OCI-LY7 (cell line): ENCODE measurements around the gene KIRREL3. TPM values are rescaled to one million over a fixed set of nuclear protein-coding genes. Genes with fewer than 3 reads are reported as not detected.

Experiments used
- BruUV-seq: library from RNA; stranded (reverse); fragments of 400-500 nt; replicated peaks from 2 replicates; lab custom pipeline; 2021; lab: Mats Ljungman, UMichigan
- CTCF ChIA-PET: fragments of 300-600 bp; sonication (Branson Sonifier 250); formaldehyde crosslinking; loops from one replicate; lab custom pipeline; 2022; ENCODE audit warnings: antibody characterized with exemption; ENCODE audit not compliant: unreplicated experiment; lab: Charles Lee
- POLR2A ChIA-PET: fragments of 300-600 bp; sonication (Branson Sonifier 250); formaldehyde crosslinking; loops from one replicate; lab custom pipeline; 2022; ENCODE audit warnings: antibody characterized with exemption; lab: Charles Lee
- DNase-seq: peaks from one replicate; pipeline ENCODE4 v3.0.0-alpha.2; 2015; ENCODE audit warnings: low spot score
- H2AFZ ChIP-seq: fragments of 200-600 bp; sonication (generic), shearing (Covaris generic); 2 replicates; pipeline ENCODE4 v1.6.1; 2014; ENCODE audit warnings: mild to moderate bottlenecking, antibody characterized with exemption, low read length, moderate library complexity
- H3K27ac ChIP-seq: fragments of 200-600 bp; sonication (generic); 2 replicates; pipeline ENCODE4 v1.5.1; 2014; ENCODE audit warnings: mixed run types, low read depth, mild to moderate bottlenecking, moderate library complexity, low read length, inconsistent platforms; ENCODE audit not compliant: poor library complexity, severe bottlenecking
- H3K36me3 ChIP-seq: fragments of 200-600 bp; sonication (generic); 2 replicates; pipeline ENCODE4 v1.6.1; 2014; ENCODE audit warnings: mild to moderate bottlenecking, antibody characterized with exemption, low read length, moderate library complexity, mixed read lengths; ENCODE audit not compliant: insufficient read depth
- H3K4me1 ChIP-seq: fragments of 200-600 bp; sonication (generic); 2 replicates; pipeline ENCODE4 v1.5.1; 2014; ENCODE audit warnings: mild to moderate bottlenecking, low read length; ENCODE audit not compliant: insufficient read depth, poor library complexity, severe bottlenecking
- H3K4me2 ChIP-seq: fragments of 200-600 bp; sonication (generic); 2 replicates; pipeline ENCODE4 v1.6.1; 2014; ENCODE audit warnings: mild to moderate bottlenecking, low read length
- H3K4me3 ChIP-seq: fragments of 200-600 bp; sonication (generic); 2 replicates; pipeline ENCODE4 v1.5.1; 2014; ENCODE audit warnings: mild to moderate bottlenecking, low read depth, low read length; ENCODE audit not compliant: poor library complexity, severe bottlenecking
- H3K79me2 ChIP-seq: fragments of 200-600 bp; sonication (generic); 2 replicates; pipeline ENCODE4 v1.6.1; 2016; ENCODE audit warnings: low read depth, mild to moderate bottlenecking, low read length, moderate library complexity, mixed read lengths; ENCODE audit not compliant: insufficient read depth
- H3K9me2 ChIP-seq: fragments of 200-600 bp; sonication (generic); 2 replicates; pipeline ENCODE4 v1.6.1; 2016; ENCODE audit warnings: mild to moderate bottlenecking, low read length, mixed read lengths; ENCODE audit not compliant: insufficient read depth
- H3K9me3 ChIP-seq: fragments of 200-600 bp; sonication (generic); 2 replicates; pipeline ENCODE4 v1.6.1; 2014; ENCODE audit warnings: mild to moderate bottlenecking, mixed run types, low read length, mixed read lengths
- H4K20me1 ChIP-seq: fragments of 200-600 bp; sonication (generic); 2 replicates; pipeline ENCODE4 v1.6.1; 2014; ENCODE audit warnings: mild to moderate bottlenecking, antibody characterized with exemption, low read length, moderate library complexity, mixed read lengths; ENCODE audit not compliant: insufficient read depth
- CTCF ChIP-seq: fragments of 200-600 bp; sonication (generic); conservative IDR thresholded peaks from 2 replicates; pipeline ENCODE4 v1.5.1; 2014; ENCODE audit warnings: mild to moderate bottlenecking, antibody characterized with exemption, low read length, moderate library complexity, mixed read lengths
- EZH2phosphoT487 ChIP-seq: fragments of 200-600 bp; sonication (generic); IDR thresholded peaks from 2 replicates; pipeline ENCODE4 v1.6.1; 2018; ENCODE audit warnings: low read depth, borderline replicate concordance, mild to moderate bottlenecking, mixed run types, antibody characterized with exemption, low read length, moderate library complexity, mixed read lengths
- intact Hi-C: fragments of 100-400 bp; cut with micrococcal nuclease; formaldehyde crosslinking; loops from one replicate; pipeline ENCODE4 v1.10.0; 2022; ENCODE audit not compliant: unreplicated experiment
- total RNA-seq, 2 experiments: library from RNA; depleted of rRNA in 1 of 2; stranded (reverse); fragments of >200 nt in 1 of 2; shearing (Covaris generic) in 1 of 2; gene quantifications; 2 replicates each; pipeline ENCODE4 v1.2.3, GENCODE V29; 2014 to 2022

Gene KIRREL3
- total RNA-seq, 2 experiments from 2014 or later: not detected

- Histone ChIP-seq H3K9me2 (no peaks in the 10 kb centered on the region), H4K20me1 (no peaks in the 10 kb centered on the region), H3K9me3 (no peaks in the 10 kb centered on the region), H2AFZ (no peak overlapping the region), H3K36me3 (no peaks in the 10 kb centered on the region), H3K79me2 (no peaks in the 10 kb centered on the region), H3K4me1 (no peaks in the 10 kb centered on the region), H3K4me3 (no peak overlapping the region), H3K27ac (no peak overlapping the region), H3K4me2 (no peak overlapping the region)
- CTCF ChIA-PET: no interaction called here
- TF ChIP-seq EZH2phosphoT487 (no peak), CTCF (peak; percentile 57)
- POLR2A ChIA-PET: no interaction called here
- intact Hi-C loops: loop anchor here (10.0 kb wide), 1 partner anchor 163 kb away; no protein-coding TSS in a partner anchor
- no TSS peak for BruUV-seq
- DNase-seq: peak; percentile 5
These were observed 393.2 kb downstream of the KIRREL3 start for GRCh38 chr11:126607374-126607773.

- Histone ChIP-seq H3K4me3 (no peak overlapping the region), H3K4me1 (no peaks in the 10 kb centered on the region), H4K20me1 (no peaks in the 10 kb centered on the region), H3K36me3 (no peaks in the 10 kb centered on the region), H2AFZ (no peak overlapping the region), H3K9me2 (no peaks in the 10 kb centered on the region), H3K79me2 (no peaks in the 10 kb centered on the region), H3K4me2 (no peak overlapping the region), H3K27ac (no peak overlapping the region), H3K9me3 (no peaks in the 10 kb centered on the region)
- DNase-seq: no peak
- intact Hi-C loops: loop anchor here (10.0 kb wide), 1 partner anchor 162 kb away; no protein-coding TSS in a partner anchor
- ChIA-PET CTCF (no interaction called here), POLR2A (interaction anchor here (1.4 kb wide), 1 partner anchor 12 kb away, joined by 4 read pairs; no protein-coding TSS in a partner anchor)
- no peak for TF ChIP-seq CTCF
- TF ChIP-seq EZH2phosphoT487: no peak
- BruUV-seq: no TSS peak
These were observed 394.1 kb downstream of the KIRREL3 start for GRCh38 chr11:126606484-126606883.

GRCh38 chr11:126604461-126604860 is 396.1 kb downstream of the KIRREL3 start:
- POLR2A ChIA-PET: no interaction called here
- intact Hi-C loops: loop anchor here (10.0 kb wide), 1 partner anchor 160 kb away; no protein-coding TSS in a partner anchor
- no peaks in the 10 kb centered on the region for H3K79me2 ChIP-seq
- no peak overlapping the region for H2AFZ ChIP-seq
- H4K20me1 ChIP-seq: no peaks in the 10 kb centered on the region
- H3K4me3 ChIP-seq: no peak overlapping the region
- H3K27ac ChIP-seq: no peak overlapping the region
- H3K9me2 ChIP-seq: no peaks in the 10 kb centered on the region
- no peak for DNase-seq
- no peaks in the 10 kb centered on the region for H3K9me3 ChIP-seq
- CTCF ChIA-PET: no interaction called here
- no peaks in the 10 kb centered on the region for H3K4me1 ChIP-seq
- BruUV-seq: no TSS peak
- H3K4me2 ChIP-seq: no peak overlapping the region
- H3K36me3 ChIP-seq: no peaks in the 10 kb centered on the region
- TF ChIP-seq CTCF: no peak
- no peak for TF ChIP-seq EZH2phosphoT487
